Parathyroid adenoma (tissue), 2 donors: ENCODE data around the gene CCDC80.

Experiments used
- H2AFZ ChIP-seq: fragments of 300-600 bp; sonication (generic); one replicate; pipeline ENCODE4 v1.7.0; 2017; ENCODE audit warnings: antibody characterized with exemption, mild to moderate bottlenecking
- H3K27ac ChIP-seq: fragments of 300-600 bp; sonication (generic); one replicate; pipeline ENCODE4 v1.7.0; 2017
- H3K27me3 ChIP-seq: fragments of 300-600 bp; sonication (generic); one replicate; pipeline ENCODE4 v1.7.0; 2017; ENCODE audit warnings: low read length; ENCODE audit not compliant: control insufficient read depth, insufficient read depth
- H3K36me3 ChIP-seq: fragments of 300-600 bp; sonication (generic); one replicate; pipeline ENCODE4 v1.7.0; 2017; ENCODE audit warnings: low read length; ENCODE audit not compliant: control insufficient read depth, insufficient read depth
- H3K4me1 ChIP-seq: fragments of 300-600 bp; sonication (generic); one replicate; pipeline ENCODE4 v1.7.0; 2017; ENCODE audit warnings: control low read depth
- H3K4me2 ChIP-seq: fragments of 300-600 bp; sonication (generic); one replicate; pipeline ENCODE4 v1.7.0; 2017; ENCODE audit warnings: low read length
- H3K4me3 ChIP-seq: fragments of 300-600 bp; sonication (generic); one replicate; pipeline ENCODE4 v1.7.0; 2017; ENCODE audit warnings: low read depth, low read length
- H3K79me2 ChIP-seq: fragments of 300-600 bp; sonication (generic); one replicate; pipeline ENCODE4 v1.7.0; 2017; ENCODE audit warnings: control low read depth
- H3K9ac ChIP-seq: fragments of 300-600 bp; sonication (generic); one replicate; pipeline ENCODE4 v1.7.0; 2017; ENCODE audit warnings: mild to moderate bottlenecking
- H3K9me3 ChIP-seq: fragments of 300-600 bp; sonication (generic); one replicate; pipeline ENCODE4 v1.7.0; 2017; ENCODE audit warnings: low read length; ENCODE audit not compliant: control insufficient read depth
- TF ChIP-seq, protein P1 (sequence below): fragments of 300-600 bp; sonication (generic); IDR thresholded peaks from one replicate; pipeline ENCODE4 v1.7.0; 2017; ENCODE audit warnings: antibody characterized with exemption, mild to moderate bottlenecking
- donor health status: primary hyperparathyroidism.

CCDC80 gene

DNA sequence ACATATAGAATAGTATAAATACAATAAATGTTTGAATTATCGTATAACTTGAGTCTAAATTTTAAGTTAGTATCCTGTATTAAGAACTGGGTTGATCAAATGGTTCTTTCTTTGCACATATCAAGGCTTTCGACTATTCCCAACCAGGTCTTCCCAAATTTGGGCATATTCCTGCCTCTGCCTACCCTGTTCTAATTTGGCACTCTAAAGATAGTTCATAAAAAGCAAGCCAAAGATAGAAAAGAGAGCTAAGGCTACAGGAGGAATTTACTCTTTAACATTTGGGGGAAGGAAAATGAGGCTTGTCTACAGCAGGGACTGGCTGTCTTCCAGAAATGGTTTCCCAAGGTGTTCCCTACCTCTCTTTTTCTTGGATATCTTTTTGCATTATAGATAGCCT is 43.0 kb downstream of the CCDC80 start:
- no peaks in the 10 kb centered on the region for H3K9me3 ChIP-seq
- H3K36me3 ChIP-seq, result no peaks in the 10 kb centered on the region
- no peaks in the 10 kb centered on the region for H3K79me2 ChIP-seq
- H3K4me2 ChIP-seq, result no peak overlapping the region
- H3K4me3 ChIP-seq, result no peak overlapping the region
- H3K9ac ChIP-seq, result no peak overlapping the region
- TF ChIP-seq, protein P1, sequence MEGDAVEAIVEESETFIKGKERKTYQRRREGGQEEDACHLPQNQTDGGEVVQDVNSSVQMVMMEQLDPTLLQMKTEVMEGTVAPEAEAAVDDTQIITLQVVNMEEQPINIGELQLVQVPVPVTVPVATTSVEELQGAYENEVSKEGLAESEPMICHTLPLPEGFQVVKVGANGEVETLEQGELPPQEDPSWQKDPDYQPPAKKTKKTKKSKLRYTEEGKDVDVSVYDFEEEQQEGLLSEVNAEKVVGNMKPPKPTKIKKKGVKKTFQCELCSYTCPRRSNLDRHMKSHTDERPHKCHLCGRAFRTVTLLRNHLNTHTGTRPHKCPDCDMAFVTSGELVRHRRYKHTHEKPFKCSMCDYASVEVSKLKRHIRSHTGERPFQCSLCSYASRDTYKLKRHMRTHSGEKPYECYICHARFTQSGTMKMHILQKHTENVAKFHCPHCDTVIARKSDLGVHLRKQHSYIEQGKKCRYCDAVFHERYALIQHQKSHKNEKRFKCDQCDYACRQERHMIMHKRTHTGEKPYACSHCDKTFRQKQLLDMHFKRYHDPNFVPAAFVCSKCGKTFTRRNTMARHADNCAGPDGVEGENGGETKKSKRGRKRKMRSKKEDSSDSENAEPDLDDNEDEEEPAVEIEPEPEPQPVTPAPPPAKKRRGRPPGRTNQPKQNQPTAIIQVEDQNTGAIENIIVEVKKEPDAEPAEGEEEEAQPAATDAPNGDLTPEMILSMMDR, result no peak
- no peaks in the 10 kb centered on the region for H3K4me1 ChIP-seq
- H3K27me3 ChIP-seq, result no peaks in the 10 kb centered on the region
- H2AFZ ChIP-seq, result no peak overlapping the region
- no peak overlapping the region for H3K27ac ChIP-seq

DNA sequence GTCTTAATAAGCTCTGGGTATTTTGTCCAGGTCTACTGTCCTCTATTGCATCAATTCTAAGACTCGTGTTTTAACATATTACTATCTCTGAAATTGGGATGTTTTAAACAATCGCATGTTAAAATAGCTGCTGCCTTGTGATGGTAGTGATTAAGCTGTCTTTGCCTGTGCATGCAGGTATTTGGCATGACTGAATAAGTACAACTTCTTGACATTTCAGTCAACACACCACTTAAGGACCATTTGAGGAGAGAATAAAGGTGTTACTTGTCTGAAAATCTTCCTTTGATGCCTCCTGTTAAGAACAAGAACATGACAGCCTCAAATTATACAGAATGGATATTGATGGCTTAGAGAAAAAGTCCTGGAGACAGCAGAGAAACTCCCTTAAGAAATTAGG is 46.1 kb downstream of the CCDC80 start:
- Histone ChIP-seq H3K79me2 (no peaks in the 10 kb centered on the region), H3K4me1 (no peaks in the 10 kb centered on the region), H3K27me3 (no peaks in the 10 kb centered on the region), H3K36me3 (no peaks in the 10 kb centered on the region), H3K9ac (no peak overlapping the region), H2AFZ (no peak overlapping the region), H3K27ac (no peak overlapping the region), H3K9me3 (no peaks in the 10 kb centered on the region), H3K4me3 (no peak overlapping the region), H3K4me2 (no peak overlapping the region)
- TF ChIP-seq, protein P1, result no peak

DNA sequence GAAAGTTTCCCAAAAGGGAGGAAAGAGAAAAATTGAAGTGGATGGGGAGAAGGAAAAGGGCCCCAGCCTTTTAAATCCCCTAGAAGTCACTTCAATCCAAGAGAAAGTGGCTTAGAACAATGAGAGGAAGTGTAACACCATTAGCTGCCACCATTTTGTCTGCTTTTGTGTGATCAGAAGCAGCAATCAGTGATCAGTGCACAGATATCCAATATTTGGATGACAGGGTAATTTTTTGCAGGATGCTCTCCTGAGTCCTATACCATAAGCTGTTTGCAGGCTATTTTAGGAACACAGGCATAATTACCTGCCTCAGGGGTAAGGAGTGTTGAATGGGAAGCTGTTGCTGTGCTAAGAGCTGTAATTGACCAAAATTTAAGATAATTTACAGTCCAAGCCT is 47.7 kb downstream of the CCDC80 start:
- Histone ChIP-seq H3K4me3 (no peak overlapping the region), H3K79me2 (no peaks in the 10 kb centered on the region), H3K9ac (no peak overlapping the region), H3K4me2 (no peak overlapping the region), H3K27me3 (no peaks in the 10 kb centered on the region), H2AFZ (no peak overlapping the region), H3K27ac (no peak overlapping the region), H3K9me3 (no peaks in the 10 kb centered on the region), H3K36me3 (no peaks in the 10 kb centered on the region), H3K4me1 (no peaks in the 10 kb centered on the region)
- TF ChIP-seq, protein P1, result no peak

DNA sequence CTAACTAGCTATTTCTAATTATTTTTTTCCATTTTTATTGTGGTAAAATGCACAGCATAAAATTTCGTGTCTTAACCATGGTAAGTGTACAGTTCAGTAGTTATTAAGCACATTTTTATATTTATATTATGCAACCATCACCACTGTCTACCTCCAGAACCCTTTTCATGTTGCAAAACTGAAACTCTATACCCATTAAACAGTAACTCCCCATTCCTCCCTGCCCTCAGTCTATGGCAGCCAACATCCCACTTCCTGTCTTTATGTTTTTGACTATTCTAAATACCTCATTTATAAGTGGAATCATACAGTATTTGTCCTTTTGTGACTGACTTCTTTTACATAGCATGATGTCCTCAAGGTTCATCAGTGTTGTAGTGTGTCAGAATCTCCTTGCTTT is 53.6 kb downstream of the CCDC80 start:
- no peaks in the 10 kb centered on the region for H3K9me3 ChIP-seq
- H3K4me2 ChIP-seq, result no peak overlapping the region
- no peaks in the 10 kb centered on the region for H3K4me1 ChIP-seq
- no peak overlapping the region for H3K4me3 ChIP-seq
- H3K79me2 ChIP-seq, result no peaks in the 10 kb centered on the region
- H3K27me3 ChIP-seq, result no peaks in the 10 kb centered on the region
- H3K27ac ChIP-seq, result no peak overlapping the region
- no peak overlapping the region for H3K9ac ChIP-seq
- TF ChIP-seq, protein P1, result no peak
- no peaks in the 10 kb centered on the region for H3K36me3 ChIP-seq
- H2AFZ ChIP-seq, result no peak overlapping the region

DNA sequence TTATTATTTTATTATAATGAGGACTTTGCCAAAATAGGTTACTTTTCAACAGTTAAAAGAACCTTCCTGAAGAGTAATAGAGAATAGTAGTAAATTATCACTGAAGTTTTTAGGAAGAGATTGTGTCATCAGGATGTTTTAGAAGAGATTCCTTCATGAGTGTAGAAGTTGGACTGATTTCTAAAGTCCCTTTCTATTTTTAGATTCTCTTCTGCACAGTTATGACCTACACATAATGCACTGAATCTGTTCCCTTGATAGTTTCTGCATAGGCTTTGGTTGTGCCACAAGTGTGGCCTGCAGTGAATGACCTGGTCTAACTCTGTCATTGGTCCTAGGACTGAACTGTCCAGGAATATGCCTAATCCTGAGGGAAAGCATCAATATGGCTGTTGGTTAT is 55.2 kb downstream of the CCDC80 start:
- Histone ChIP-seq H3K9me3 (no peaks in the 10 kb centered on the region), H3K9ac (no peak overlapping the region), H3K4me2 (no peak overlapping the region), H2AFZ (no peak overlapping the region), H3K4me1 (no peaks in the 10 kb centered on the region), H3K36me3 (no peaks in the 10 kb centered on the region), H3K79me2 (no peaks in the 10 kb centered on the region), H3K4me3 (no peak overlapping the region), H3K27ac (no peak overlapping the region), H3K27me3 (no peaks in the 10 kb centered on the region)
- TF ChIP-seq, protein P1, result no peak
